Hematopoietic multipotent progenitor cell treated with erythropoietin and hydrocortisone succinate and interleukin-3 and kit ligand, for 8 days (in vitro differentiated cells): ENCODE measurements around the gene AUTS2.

ENCODE experiments used
- DNase-seq: peaks from one replicate; pipeline ENCODE4 v3.0.0-alpha.2; 2015

AUTS2 gene

DNA sequence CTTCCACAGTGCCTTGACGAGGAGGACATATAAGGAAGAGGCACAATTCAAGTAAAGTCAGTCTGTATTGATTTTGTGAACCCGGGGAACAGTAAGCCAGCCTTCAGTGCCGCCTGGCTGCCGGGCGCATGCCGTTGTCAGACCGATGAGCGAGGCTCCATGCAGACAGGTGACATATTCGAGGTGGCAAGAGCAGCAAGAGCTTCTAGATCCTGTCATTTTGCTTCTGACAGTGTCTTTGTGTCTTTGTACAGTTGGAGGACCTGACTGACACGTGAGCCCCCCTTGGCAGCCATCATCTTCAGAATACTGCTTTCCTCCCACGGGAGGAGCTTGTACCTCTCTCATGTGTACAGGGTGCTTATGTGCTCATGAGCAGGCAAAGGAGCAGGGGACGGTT is 1146.2 kb downstream of the AUTS2 start:
- DNase-seq: no peak

DNA sequence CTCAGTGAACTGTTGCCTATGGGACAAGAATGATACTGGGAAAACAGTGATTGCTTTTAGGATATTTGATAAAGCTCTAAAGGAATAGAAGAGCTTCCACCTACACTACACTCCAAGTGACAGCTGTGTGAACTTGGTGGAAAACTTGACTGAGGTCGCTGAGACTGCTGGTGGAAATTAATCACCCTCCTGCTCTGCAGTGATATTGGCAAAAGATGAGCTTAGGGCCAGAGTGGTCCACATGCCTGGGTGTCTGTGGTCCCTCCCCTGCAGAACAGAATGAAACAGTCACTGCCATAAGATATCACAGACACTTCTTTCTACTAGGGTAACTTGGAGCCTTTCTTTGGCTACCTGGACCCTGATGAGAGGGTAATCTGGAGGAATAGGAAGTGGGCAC is 1151.6 kb downstream of the AUTS2 start:
- DNase-seq: no peak

DNA sequence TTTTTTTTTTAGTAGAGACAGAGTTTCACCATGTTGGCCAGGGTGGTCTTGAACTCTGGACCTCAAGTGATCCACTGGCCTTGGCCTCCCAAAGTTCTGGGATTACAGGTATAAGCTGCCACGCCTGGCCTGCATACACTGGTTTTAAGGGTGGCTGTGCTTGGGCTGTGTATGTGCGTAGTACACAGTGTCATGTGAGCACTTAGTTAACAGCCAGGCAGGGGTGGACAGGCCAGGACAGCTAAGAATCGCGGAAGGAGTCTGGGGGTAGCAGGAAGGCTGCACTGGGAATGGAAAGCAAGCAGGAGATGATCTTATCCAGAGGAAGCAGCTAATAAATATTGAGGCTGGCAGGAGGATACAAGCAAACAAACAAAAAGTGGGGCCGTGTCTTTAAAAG is 1153.6 kb downstream of the AUTS2 start:
- no peak for DNase-seq

DNA sequence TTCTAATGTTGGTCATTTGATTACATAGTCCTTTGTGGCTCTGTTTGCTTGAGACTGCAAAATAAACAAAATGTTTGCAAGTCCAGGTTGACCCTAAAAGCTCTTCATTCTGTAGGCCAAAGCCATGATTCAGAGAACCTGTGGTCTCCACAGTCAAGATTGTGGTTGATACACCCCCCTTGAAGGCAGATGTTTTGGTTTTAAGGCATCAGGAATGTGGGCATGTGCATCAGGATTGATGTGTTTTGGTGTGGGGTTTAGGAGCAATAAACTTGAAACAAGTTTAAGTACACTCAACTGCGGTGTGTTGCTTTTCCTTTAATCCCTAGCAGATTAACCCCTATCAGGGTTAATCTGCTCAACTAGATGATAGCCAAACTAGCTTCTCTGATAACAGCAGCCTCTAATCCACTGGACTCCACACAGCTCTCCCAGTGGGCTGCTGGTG is 1154.5 kb downstream of the AUTS2 start:
- DNase-seq: no peak

DNA sequence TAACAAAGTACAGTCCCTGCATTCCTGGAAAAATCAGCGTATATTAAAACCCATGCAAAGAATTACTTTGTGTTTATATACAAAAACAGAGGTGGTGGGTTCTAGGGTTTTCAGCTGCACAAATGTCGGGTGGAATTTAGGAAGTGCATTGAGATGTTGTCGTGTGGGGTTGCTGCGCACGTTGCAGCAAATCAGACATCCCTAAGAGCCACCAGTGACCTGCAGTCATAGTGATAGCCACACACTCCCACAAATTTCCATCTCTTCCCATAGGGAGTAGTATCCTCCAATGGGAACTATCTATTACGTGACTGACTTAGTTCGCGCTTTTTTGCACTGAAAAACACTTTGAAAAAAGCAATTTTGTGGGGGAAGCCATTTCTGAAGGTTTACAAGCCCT is 1158.5 kb downstream of the AUTS2 start:
- DNase-seq: no peak

DNA sequence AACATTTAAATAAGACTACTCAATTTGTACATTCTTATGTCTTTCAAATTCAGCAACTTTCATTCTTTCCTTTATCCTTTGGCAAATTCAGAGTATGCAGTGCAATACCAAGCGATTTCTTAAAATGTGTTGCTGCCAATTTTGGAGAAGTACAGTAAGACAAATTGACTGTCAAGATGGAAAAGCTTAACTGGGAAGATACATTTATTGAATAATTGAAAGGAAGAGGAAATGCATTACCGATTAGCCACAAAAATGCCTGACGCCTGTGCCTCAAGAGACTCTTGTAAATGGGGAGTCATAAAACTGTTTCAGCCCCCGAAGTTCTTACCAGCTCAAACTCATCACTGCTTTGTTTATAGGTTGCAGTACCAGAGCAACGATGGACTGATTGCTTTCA is 1160.4 kb downstream of the AUTS2 start:
- DNase-seq: no peak

DNA sequence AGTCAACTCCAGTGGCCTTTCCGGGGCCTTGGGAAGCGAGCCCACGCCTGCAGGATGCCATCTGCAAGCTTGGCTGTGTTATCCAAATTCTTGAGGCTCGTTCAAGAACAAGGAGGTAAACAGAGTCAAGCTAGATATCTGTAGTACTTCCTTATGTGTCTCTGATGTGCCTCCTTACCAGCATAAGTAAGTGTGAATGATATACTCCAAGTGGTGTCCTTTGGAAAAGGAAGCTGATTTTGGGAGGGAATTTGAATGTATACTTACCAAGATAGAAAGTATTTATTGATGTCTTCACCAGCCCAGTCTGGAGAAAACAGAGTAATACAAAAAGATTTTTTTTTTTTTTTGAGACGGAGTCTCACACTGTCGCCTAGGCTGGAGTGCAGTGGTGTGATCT is 1161.4 kb downstream of the AUTS2 start:
- DNase-seq: no peak

DNA sequence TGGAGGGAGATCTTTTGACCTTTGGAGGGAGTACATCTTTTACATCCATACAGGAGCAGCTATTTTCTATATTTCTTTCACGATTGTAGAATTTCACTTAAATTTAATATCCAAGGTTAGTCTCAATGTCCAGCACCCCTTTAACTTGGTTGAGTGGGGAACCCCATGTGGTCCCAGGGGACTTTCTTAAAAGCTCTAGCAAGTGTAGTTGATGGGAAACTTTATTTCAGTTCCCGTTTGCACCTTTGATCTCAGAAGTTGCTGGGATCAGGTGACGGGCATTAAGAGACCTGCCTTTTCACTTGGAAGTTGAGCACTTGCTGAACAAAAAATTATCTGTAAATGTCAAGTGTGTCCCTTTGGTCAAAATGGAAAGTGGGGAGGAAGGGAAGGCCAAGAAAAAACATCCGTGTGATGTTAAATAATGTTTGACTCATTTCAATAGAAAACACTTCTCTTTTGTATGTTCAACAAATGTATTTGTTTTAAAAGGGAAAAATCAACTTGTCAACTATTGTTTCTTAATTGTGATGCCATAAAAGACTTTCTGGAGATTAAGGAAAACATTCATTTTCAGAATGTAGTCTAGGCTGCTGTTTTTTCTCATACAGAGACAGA is 1163.5 kb downstream of the AUTS2 start:
- no peak for DNase-seq

DNA sequence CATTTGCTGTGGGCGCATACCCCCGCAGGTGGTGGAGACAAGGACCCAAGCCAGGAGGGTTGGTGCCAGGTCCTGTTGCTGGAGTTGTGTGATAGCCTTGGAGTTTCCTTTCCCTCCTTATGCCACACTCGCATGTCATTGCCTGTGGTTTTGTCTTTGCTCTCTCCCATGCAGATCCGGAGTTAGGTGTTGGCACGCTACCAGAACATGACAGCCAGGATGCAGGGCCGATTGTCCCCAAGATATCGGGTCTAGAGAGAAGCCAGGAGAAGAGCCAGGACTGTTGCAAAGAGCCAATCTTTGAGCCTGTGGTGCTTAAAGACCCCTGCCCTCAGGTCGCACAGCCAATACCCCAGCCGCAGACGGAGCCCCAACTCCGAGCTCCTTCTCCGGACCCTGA is 1164.4 kb downstream of the AUTS2 start:
- DNase-seq: peak; percentile 36

DNA sequence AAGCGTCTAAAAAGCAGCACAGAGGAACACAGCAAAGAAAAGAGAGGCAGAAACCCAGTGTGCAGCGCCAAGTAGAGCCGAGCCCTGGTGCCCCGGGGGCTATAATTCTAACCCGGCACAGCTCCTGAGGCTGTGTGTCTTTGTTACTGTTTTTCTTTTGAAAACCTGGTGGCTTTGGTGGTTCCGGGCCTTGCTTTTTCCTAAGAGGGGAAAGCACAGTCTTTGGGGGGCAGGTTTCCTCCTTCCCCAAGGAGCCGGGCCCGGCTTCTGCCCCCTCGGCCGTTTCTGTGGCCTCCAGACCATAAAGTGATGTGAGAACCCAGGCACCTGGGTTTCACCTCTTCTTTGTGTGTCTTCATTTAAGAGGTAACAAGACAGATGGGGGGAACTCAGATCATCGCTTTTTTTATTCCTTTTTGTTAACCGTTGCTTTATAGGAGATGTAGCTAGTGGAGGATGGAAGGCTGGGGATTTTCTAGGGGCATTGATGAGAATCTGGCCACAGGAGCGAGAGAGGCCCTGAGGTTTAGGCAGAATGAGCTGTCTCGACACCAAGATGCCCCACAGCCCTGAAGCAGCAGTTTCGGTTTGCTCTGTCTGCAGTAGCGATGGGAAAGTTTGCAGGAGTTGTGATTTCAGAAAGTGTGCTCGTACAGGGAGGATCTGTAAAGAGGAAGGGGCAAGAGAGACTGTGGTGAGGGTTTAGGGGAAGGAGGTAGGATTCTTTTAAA is 1165.9 kb downstream of the AUTS2 start:
- DNase-seq: no peak

DNA sequence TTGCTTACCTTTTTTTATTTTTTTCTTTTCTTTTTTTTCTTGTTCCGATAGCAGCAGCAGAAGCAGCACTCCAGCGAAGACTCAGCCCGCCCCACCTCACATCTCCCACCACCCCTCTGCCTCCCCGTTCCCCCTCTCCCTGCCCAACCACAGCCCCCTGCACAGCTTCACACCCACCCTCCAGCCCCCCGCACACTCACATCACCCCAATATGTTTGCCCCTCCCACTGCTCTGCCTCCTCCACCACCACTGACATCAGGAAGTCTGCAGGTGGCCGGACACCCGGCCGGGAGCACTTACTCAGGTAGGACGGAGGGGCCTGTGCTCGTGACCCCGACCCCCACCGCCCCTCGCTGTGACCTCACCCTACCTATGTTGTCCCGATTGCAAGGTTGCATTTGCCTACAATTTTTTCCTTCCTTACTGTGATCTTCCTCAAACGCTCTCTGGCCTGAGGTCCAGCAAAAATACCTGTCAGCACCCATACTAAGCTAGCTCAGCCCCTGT is 1166.5 kb downstream of the AUTS2 start:
- DNase-seq: no peak

DNA sequence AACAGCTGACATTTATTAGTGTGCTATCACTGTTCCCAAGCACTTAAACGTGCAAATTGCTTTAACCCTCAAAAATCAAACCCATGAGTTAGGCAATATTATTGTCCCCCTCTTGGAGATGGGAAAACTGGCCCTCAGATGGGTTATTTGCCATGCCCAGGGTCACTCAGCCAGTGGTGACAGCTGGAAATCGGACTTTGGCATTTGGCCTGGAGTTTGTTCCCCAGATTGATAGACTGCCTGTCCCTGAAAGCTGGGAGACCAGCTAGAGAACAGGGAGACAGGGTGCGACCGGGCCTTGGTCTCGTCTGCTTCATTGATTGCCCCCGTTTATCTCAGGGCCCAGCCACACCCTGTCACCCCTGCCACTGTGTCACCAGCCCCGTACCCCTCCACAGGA is 1167.4 kb downstream of the AUTS2 start:
- no peak for DNase-seq

DNA sequence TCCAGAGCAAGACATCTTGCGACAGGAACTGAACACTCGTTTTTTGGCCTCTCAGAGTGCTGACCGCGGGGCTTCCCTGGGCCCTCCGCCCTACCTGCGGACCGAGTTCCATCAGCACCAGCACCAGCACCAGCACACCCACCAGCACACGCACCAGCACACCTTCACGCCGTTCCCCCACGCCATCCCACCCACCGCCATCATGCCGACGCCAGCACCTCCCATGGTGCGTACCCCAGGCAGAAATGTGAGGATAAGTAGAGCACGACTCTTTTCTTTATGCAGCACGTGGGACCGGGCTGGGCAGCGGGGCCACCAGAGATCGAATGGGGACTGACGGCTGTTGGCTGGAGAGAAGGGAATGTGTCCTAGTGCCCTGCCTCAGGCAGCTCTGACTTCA is 1167.8 kb downstream of the AUTS2 start:
- no peak for DNase-seq

DNA sequence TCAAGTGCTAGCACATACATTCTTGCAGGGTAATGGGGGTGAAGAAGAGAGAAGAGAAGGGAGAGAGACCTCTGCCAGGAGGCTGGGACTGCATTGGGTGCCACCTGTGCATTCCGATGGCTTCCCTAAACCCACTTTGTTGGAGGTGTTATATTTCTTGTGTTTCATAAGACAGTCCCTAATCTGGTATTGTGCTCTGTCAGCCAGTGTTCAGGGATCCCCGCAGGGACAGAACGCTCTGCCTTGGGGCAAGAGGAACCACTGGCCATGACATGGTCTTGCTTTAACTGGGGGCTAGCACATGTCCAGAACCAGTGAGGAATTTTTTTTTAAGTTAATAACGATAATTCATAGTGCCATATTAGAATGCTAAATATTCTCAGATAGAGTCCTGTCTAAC is 1168.4 kb downstream of the AUTS2 start:
- DNase-seq: no peak

DNA sequence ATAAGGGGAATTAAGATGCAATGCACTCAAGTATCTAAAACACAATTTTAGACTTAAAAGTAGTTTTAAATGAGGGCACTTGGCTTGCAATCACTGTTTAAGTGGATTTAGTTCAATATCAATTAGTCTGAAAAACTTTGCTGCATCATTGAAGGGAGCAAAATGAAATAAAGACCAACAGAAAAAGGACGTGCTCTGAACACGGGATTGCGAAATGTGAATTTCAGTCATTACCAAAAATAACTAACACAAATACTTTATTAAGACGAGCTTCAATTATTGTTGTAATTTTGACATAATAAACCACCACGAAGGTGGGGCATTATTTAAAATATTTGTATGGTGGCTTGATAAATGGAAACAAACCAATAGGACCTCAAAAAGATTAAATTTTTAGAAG is 1171.9 kb downstream of the AUTS2 start:
- no peak for DNase-seq

DNA sequence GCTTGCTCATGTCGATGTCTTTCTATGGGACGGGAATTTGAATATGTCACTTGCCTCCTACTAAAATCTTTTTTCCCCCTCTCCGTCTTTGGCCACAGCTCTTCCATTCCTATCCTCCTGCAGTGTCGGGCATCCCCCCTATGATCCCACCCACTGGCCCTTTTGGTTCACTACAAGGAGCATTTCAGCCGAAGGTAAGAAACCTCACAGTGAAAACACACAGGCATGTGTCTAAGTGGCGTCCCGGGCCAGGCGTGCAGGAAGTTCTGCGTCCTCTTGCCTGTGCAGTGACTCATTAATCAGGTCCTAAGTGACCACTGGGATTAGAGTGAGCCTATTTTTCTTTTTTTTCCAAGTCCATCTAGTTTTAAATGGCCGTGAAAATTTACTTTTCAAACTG is 1173.2 kb downstream of the AUTS2 start:
- no peak for DNase-seq

DNA sequence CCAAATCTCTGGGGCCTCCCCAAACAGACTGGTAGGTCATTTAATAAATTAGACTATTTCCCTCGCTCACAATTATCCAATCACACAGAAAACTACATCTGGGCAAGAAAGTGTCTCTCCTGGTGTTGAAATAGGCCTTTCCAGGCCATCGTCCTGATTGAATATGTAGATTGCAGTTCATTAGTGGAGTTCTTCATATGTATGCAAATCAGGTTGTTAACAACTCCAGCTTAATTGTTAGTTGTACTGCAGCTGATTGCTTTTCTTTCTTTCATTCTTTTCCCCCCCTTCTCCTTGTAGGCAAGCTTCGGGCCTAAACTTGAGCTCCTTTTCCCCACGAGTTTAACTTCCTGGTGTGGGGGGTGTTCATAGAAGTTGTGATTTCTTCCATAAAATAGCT is 1174.6 kb downstream of the AUTS2 start:
- no peak for DNase-seq

DNA sequence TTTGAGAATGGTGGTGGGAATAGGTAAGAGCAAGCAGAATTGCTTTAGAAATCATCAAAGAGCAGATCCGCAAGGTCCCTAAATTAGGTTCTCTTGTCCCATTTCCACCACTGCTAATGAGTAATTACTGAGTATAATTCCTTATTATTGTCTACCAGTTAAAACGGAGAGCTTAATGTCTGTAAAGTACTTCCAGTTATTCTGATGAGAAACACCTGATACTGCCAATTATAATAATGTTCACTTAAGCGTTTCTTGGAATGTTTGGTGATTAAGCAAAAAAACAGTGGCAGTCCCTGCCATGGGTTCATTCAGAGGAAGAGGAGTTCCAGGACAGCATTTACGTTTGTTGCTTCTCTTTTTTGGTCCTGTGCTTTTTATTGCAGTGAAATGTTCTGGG is 1175.1 kb downstream of the AUTS2 start:
- no peak for DNase-seq

DNA sequence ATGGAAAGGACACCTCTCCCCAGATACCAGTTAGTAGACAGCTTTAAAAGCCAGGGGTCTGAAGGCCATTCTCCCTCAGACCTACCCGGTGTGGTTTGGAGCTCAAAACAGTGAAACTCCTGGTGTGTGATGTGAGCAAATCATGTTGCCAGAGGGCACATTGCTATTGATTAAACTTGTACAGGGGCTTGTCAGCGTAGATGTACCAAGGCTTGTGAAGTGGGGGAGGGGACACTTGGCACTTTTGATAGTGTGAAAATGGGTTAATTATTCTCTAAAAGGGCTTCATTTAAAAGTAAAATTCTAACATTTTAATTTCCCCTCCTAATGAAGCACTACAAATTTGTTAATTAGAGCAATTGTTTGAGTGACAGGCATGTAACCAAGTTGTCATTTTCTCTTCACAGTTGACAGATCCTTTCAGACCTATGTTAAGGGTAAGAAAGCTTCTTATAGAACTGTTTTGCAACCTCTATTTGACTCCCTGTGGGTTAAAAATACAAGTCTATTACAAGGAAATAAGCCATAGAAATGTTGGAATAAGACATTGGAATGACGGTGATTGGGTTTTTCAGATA is 1176.8 kb downstream of the AUTS2 start:
- no peak for DNase-seq

DNA sequence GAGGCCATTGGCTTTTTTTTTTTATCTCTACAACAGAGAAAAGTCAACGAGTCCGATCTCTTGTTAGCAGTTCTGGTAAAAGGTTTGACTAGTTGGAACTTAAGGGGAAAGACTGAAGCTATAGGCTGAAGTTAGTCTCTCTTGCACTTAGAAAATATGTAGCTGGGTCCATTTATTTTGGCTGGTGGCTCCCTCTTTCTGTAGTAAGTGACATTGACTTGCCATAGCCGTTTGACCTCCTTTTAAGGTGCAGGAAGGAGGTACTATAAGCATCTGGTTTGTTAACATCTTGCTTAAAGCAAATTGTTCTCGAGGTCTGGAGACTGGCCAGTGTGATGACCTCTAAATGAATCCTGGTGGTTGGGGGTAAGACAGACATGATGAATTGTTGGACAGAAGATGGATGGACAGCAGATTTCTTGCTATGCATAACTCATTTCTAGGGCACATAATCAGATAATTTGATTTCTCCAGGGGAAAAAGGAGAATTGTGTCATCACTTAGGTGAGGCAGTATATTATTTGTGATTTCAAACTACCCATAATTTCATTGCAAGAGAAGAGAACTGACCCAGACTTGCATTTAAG is 1177.4 kb downstream of the AUTS2 start:
- DNase-seq: peak; percentile 3

DNA sequence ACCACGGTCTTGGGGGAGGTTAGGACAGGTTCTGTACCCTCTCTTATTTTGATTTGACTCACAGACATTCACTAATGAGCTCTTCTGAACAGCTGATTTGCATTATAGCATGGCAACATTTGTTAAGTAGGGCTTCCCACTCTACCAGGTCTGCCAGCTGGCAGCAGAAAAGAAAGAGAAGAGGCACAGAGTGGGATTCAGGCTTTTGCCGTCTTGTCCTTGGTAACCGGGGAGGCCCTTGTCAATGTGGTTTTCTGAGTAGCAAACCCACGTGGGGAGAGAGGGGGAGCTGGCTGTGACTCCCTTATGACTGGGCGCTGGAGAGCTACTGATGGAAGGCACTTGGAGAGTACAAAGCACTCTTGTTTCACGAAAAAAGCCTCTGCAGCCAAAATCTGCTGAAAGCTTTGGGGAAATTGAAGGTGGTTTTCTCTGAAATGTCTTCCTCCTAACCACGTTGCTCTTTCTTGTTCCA is 1178.4 kb downstream of the AUTS2 start:
- no peak for DNase-seq

DNA sequence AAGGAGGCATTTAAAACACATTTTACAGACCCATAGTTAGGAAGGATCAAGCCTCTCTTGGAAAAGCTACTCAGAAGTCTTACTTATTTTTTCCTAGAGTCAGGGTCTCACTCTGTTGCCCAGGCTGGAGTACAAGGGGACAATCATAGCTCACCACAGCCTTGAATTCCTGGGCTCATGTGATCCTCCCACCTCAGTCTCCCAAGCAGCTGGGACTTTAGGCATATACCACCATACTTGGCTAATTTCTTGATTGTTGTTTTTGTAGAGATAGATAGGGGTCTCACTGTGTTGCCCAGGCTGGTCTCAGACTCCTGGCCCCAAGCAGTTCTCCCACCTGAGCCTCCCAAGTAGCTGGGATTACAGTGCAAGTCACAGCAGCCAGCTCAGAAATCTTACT is 1179.0 kb downstream of the AUTS2 start:
- DNase-seq: no peak

DNA sequence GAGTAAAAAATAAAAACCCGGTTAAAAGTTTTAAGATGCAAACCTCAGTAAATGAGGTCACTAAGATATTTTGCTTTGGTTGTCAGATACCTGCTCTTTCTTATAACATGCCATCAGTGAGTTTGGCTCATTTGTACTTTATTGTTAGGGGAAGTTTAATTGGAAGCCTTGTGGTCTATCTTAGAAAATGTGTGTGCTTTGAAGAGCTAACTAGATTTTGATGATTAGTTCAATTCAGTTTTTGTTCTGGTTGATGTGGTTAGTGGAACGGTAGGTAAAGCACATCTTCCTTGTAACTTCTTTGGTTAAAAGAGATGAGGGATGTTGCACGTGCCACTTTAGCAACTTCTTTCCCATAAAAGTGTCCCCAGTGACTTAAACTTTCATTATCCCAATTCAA is 1180.3 kb downstream of the AUTS2 start:
- DNase-seq: no peak

DNA sequence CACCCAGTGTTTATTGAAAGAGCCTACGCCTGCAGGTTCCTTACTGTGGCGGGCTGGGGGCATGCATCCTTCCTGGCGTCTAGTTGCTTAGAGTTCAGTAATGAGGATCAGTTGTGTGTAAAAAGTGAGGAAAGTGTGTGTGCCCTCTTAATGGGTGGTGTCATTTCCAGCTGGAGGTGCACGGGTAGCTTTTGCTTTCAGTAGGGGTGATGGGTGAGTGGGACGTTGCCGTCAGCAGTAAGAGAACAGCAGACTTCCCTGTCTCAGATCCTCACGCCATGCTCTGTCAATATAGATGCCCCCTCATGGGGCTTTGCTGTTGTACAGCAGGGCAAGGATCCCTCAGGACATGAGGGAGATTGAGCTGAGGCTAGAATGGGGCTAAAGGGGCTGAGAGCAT is 1181.0 kb downstream of the AUTS2 start:
- no peak for DNase-seq
